EH (cell line): ENCODE data around the gene TIMM44.
A peak's percentile ranks its signal among the peaks of the same experiment; 100 is the strongest.

Experiments used
- DNase-seq: peaks from one replicate; pipeline ENCODE4 v3.0.0-alpha.2; 2015; ENCODE audit warnings: low read depth

TIMM44 gene

GRCh38 chr19:7914099-7914498 lies 29.4 kb downstream of the TIMM44 start:
- DNase-seq, result no peak

GRCh38 chr19:7913652-7914051 lies 29.8 kb downstream of the TIMM44 start:
- DNase-seq, result no peak

GRCh38 chr19:7912697-7913564 lies 30.5 kb downstream of the TIMM44 start:
- no peak for DNase-seq

GRCh38 chr19:7912144-7912696 lies 31.2 kb downstream of the TIMM44 start:
- DNase-seq, result no peak

- DNase-seq, result no peak
Measured at GRCh38 chr19:7911508-7912143, 31.8 kb downstream of the TIMM44 start.

- DNase-seq, result no peak
Measured at GRCh38 chr19:7910321-7911161, 32.9 kb downstream of the TIMM44 start.

- DNase-seq, result no peak
Measured at GRCh38 chr19:7909471-7910067, 33.9 kb downstream of the TIMM44 start.

GRCh38 chr19:7908742-7909461 lies 34.6 kb downstream of the TIMM44 start:
- DNase-seq, result no peak

GRCh38 chr19:7908078-7908699 lies 35.3 kb downstream of the TIMM44 start:
- DNase-seq, result no peak

GRCh38 chr19:7907544-7907943 lies 35.9 kb downstream of the TIMM44 start:
- DNase-seq, result no peak

GRCh38 chr19:7907122-7907521 lies 36.3 kb downstream of the TIMM44 start:
- no peak for DNase-seq

GRCh38 chr19:7905859-7906258 lies 37.6 kb downstream of the TIMM44 start:
- DNase-seq, result no peak

- DNase-seq, result no peak
Measured at GRCh38 chr19:7905268-7905667, 38.2 kb downstream of the TIMM44 start.

- DNase-seq, result no peak
Measured at GRCh38 chr19:7904074-7905020, 39.1 kb downstream of the TIMM44 start.

GRCh38 chr19:7903244-7904073 lies 40.0 kb downstream of the TIMM44 start, which contains the start of gene MAP2K7:
MAP2K7 (plus strand) TSS chr19:7903877; CDS start chr19:7903945, 68 bp downstream.
- peak; percentile 99 for DNase-seq

GRCh38 chr19:7902796-7903243 lies 40.6 kb downstream of the TIMM44 start:
- DNase-seq, result peak; percentile 24

GRCh38 chr19:7901337-7901736 lies 42.1 kb downstream of the TIMM44 start:
- no peak for DNase-seq

- DNase-seq, result no peak
Measured at GRCh38 chr19:7900931-7901330, 42.5 kb downstream of the TIMM44 start.
